Neuronal stem cell (in vitro differentiated cells): ENCODE data around the gene TMSB15C.
"Not testable (repeated sequence)": the region's sequence is repeated elsewhere in the genome, so short reads cannot be mapped to it uniquely, and the experiment has no call there.

Experiments used
- DNase-seq: peaks from one replicate; pipeline ENCODE4 v3.0.0-alpha.2; 2013; ENCODE audit warnings: low spot score
- H2AFZ ChIP-seq: one replicate; pipeline ENCODE4 v1.6.1; 2013; ENCODE audit warnings: mild to moderate bottlenecking, low read length, inconsistent platforms
- H2AK5ac ChIP-seq: 2 replicates; pipeline ENCODE4 v1.6.1; 2013; ENCODE audit warnings: low read depth, mild to moderate bottlenecking, inconsistent platforms, low read length, moderate library complexity, mixed read lengths
- H2BK120ac ChIP-seq: 2 replicates; pipeline ENCODE4 v1.6.1; 2013; ENCODE audit warnings: low read depth, mild to moderate bottlenecking, inconsistent platforms, low read length, moderate library complexity, mixed read lengths
- H2BK12ac ChIP-seq: one replicate; pipeline ENCODE4 v1.6.1; 2013; ENCODE audit warnings: low read length, inconsistent platforms
- H2BK15ac ChIP-seq: 2 replicates; pipeline ENCODE4 v1.6.1; 2013; ENCODE audit warnings: mild to moderate bottlenecking, low read length, inconsistent platforms, mixed read lengths
- H2BK5ac ChIP-seq: one replicate; pipeline ENCODE4 v1.6.1; 2013; ENCODE audit warnings: inconsistent platforms, mild to moderate bottlenecking, low read length, moderate library complexity
- H3K14ac ChIP-seq: one replicate; pipeline ENCODE4 v1.6.1; 2013; ENCODE audit warnings: low read length, inconsistent platforms
- H3K18ac ChIP-seq: 2 replicates; pipeline ENCODE4 v1.6.1; 2013; ENCODE audit warnings: low read length, inconsistent platforms
- H3K23ac ChIP-seq: 2 replicates; pipeline ENCODE4 v1.6.1; 2013; ENCODE audit warnings: low read depth, mild to moderate bottlenecking, mixed read lengths, low read length, inconsistent platforms; ENCODE audit not compliant: poor library complexity
- H3K27ac ChIP-seq: replicated peaks from 3 replicates; pipeline ENCODE4 v1.5.1; 2013; ENCODE audit warnings: low read length, inconsistent platforms
- H3K27me3 ChIP-seq, 3 experiments: 2 replicates each; pipeline ENCODE4 v1.6.1; 2013; ENCODE audit warnings: low read length in 3 of 3, mild to moderate bottlenecking in 2 of 3, inconsistent platforms in 1 of 3, low read depth in 1 of 3, mixed read lengths in 1 of 3, moderate library complexity in 1 of 3; ENCODE audit not compliant: control insufficient read depth in 3 of 3, insufficient read depth in 3 of 3
- H3K36me3 ChIP-seq, 2 donors: replicated peaks in 1 of 2; 2 replicates each; pipeline ENCODE4 v1.6.1; 2013; ENCODE audit warnings: low read length in 2 of 2; ENCODE audit not compliant: control insufficient read depth in 2 of 2, insufficient read depth in 2 of 2
- H3K4ac ChIP-seq: 2 replicates; pipeline ENCODE4 v1.6.1; 2013; ENCODE audit warnings: inconsistent platforms, mild to moderate bottlenecking, low read length, moderate library complexity
- H3K4me1 ChIP-seq, 2 donors: 1 replicate in 1 of 2; 2 replicates in 1 of 2; pipeline ENCODE4 v1.6.1; 2013; ENCODE audit warnings: low read length in 2 of 2, low read depth in 1 of 2; ENCODE audit not compliant: control insufficient read depth in 2 of 2, insufficient read depth in 1 of 2
- H3K4me2 ChIP-seq: one replicate; pipeline ENCODE4 v1.6.1; 2013; ENCODE audit warnings: mild to moderate bottlenecking, low read length, inconsistent platforms; ENCODE audit not compliant: insufficient read depth, poor library complexity, severe bottlenecking
- H3K4me3 ChIP-seq, 2 donors: 2 replicates each; pipeline ENCODE4 v1.5.1; 2013; ENCODE audit warnings: low read length in 2 of 2, mild to moderate bottlenecking in 2 of 2, inconsistent platforms in 1 of 2, moderate library complexity in 1 of 2
- H3K79me1 ChIP-seq: one replicate; pipeline ENCODE4 v1.6.1; 2013; ENCODE audit warnings: low read depth, mild to moderate bottlenecking, inconsistent platforms, low read length, moderate library complexity
- H3K9ac ChIP-seq: one replicate; pipeline ENCODE4 v1.6.1; 2013; ENCODE audit warnings: mild to moderate bottlenecking, low read depth, low read length, inconsistent platforms; ENCODE audit not compliant: poor library complexity
- H3K9me3 ChIP-seq, 2 donors: replicated peaks in 1 of 2; 2 replicates each; pipeline versions ENCODE3 to v1.6.1; 2013; ENCODE audit warnings: low read length in 2 of 2, mild to moderate bottlenecking in 2 of 2, inconsistent platforms in 1 of 2, low read depth in 1 of 2, mixed read lengths in 1 of 2, moderate library complexity in 1 of 2; ENCODE audit not compliant: control insufficient read depth in 2 of 2, insufficient read depth in 1 of 2
- H4K8ac ChIP-seq: one replicate; pipeline ENCODE4 v1.6.1; 2013; ENCODE audit warnings: low read depth, mild to moderate bottlenecking, inconsistent platforms, low read length, moderate library complexity
- H4K91ac ChIP-seq: one replicate; pipeline ENCODE4 v1.6.1; 2013; ENCODE audit warnings: low read length, low read depth, mild to moderate bottlenecking, inconsistent platforms; ENCODE audit not compliant: poor library complexity
- WGBS, 2 donors: extraction: QIAGEN DNeasy Blood & Tissue Kit; methylation state at CpG; one replicate each; pipeline ENCODE4 v1.1.7; 2013; ENCODE audit warnings: missing lambda C conversion rate in 2 of 2, mixed read lengths in 1 of 2; ENCODE audit not compliant: insufficient read length in 2 of 2, insufficient replicate concordance in 1 of 2; ENCODE audit errors: extremely low coverage in 2 of 2; 5-methylcytosine and 5-hydroxymethylcytosine counted together

TMSB15C gene

DNA sequence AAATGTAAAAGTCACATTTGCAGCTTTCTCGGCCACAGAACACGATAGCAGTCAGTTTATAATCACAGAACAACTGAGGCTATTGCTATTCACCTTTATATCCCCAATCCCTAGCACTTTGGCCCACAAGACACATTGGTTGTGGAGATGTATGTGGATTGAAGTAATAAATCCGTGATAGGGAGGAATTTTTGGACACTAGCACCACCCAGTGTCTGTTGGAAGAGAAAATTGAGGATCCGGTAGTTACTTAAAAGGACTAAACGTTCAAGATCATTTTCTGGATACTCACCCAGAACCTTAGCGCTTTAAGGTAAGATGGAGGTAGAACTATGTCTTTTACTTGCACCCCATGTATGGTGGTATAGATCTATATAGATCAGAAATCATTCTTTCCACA, 1.8 kb upstream of the TMSB15C start:
- not testable (repeated sequence) for H2BK120ac ChIP-seq, H3K4me1 ChIP-seq, H4K91ac ChIP-seq, H3K9me3 ChIP-seq, H3K14ac ChIP-seq, H3K36me3 ChIP-seq, H2BK12ac ChIP-seq, H4K8ac ChIP-seq, H3K4me2 ChIP-seq, H2BK5ac ChIP-seq, H3K27me3 ChIP-seq, H3K4me3 ChIP-seq, H3K27ac ChIP-seq, H3K9ac ChIP-seq, DNase-seq, H3K23ac ChIP-seq, H3K79me1 ChIP-seq, H2AFZ ChIP-seq, H3K4ac ChIP-seq, H2AK5ac ChIP-seq, H3K18ac ChIP-seq, H2BK15ac ChIP-seq
- no CpG with 5 or more reads among the region's 6 CpGs for WGBS, 2 donors

DNA sequence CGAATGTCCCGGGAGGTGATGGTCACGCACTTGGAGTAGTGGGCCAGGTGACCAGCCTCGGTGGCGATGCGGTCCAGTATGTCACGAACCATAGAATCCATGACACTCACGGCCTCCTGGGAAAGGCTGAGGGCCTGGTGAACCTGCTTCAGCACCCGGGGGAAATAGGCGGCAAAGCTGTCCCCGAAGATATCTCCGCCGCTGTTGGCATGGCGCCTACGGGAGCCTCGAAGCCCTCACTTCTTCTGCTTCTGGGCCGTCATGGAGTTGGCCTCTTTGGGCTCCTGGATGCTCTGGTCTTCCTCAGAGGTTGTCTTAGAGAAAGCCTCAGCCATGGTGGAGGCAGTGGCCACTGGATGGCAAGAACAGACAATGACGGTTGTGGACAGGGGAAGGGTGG, 13.4 kb downstream of the TMSB15C start:
- H2BK120ac ChIP-seq, H3K14ac ChIP-seq, DNase-seq, H2BK5ac ChIP-seq, H4K91ac ChIP-seq, H3K4me2 ChIP-seq, H3K9me3 ChIP-seq, H3K4me1 ChIP-seq, H3K18ac ChIP-seq, H3K23ac ChIP-seq, H2AFZ ChIP-seq, H4K8ac ChIP-seq, H3K27ac ChIP-seq, H3K79me1 ChIP-seq, H3K9ac ChIP-seq, H2AK5ac ChIP-seq, H3K4me3 ChIP-seq, H2BK15ac ChIP-seq, H3K27me3 ChIP-seq, H2BK12ac ChIP-seq, H3K36me3 ChIP-seq, H3K4ac ChIP-seq: not testable (repeated sequence)
- WGBS, 2 donors, result no CpG with 5 or more reads among the region's 18 CpGs

DNA sequence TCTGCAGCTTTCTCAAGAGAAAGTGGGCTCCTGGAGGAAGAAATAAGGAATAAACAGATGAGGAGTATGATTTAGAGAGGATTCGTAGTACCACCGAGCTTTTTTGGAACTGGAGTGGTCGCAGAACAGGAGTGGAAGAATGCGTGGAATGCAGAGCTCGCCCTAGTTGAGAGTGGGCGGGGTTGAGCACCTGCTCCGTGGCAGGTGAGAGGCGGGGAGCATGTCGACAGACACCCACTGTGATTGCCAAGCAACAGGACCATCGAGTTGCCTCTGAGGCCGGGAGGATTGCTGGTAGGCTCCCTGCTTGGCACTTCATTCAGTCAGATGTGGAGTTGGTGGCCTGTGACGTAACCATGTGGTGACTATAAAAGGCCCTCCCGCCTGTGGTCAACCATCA, 21.1 kb downstream of the TMSB15C start:
- not testable (repeated sequence) for H4K8ac ChIP-seq, H3K27me3 ChIP-seq, H2BK15ac ChIP-seq, H2BK120ac ChIP-seq, H3K23ac ChIP-seq, H3K4me1 ChIP-seq, DNase-seq, H3K36me3 ChIP-seq, H3K18ac ChIP-seq, H2AK5ac ChIP-seq, H2AFZ ChIP-seq, H3K9ac ChIP-seq, H3K9me3 ChIP-seq, H3K79me1 ChIP-seq, H3K4ac ChIP-seq, H2BK5ac ChIP-seq, H4K91ac ChIP-seq, H3K14ac ChIP-seq, H3K4me2 ChIP-seq, H2BK12ac ChIP-seq, H3K27ac ChIP-seq, H3K4me3 ChIP-seq
- WGBS, 2 donors, result no CpG with 5 or more reads among the region's 13 CpGs

DNA sequence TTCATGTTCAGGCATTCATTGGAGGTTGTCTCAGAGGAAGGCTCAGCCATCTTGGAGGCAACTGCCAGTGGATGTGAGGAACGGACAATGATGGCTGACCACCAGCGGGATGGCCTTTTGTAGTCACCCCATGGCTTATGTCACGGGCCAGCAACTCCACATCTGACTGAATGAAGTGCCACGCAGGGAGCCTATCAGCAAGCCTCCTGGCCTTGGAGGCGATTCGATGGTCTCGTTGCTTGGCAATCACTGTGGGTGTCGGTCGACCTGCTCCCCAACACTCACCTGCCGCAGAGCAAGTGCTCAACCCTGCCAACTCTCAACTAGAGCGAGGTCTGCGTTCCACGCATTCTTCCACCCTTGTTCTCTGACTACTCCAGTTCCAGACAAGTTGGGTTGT, 28.9 kb downstream of the TMSB15C start:
- H3K79me1 ChIP-seq, result no peaks in the 10 kb centered on the region
- H3K4me1 ChIP-seq, result no peaks in the 10 kb centered on the region
- H4K8ac ChIP-seq, result no peak overlapping the region
- H2BK15ac ChIP-seq, result no peak overlapping the region
- WGBS, 2 donors, result no CpG with 5 or more reads among the region's 13 CpGs
- no peak overlapping the region for H4K91ac ChIP-seq
- no peak overlapping the region for H2BK120ac ChIP-seq
- peak overlapping the region; percentile 39 for H2BK5ac ChIP-seq
- no peaks in the 10 kb centered on the region for H3K36me3 ChIP-seq
- no peak overlapping the region for H3K27ac ChIP-seq
- peaks cover 0 to 14% (median 0%) of the 10 kb centered on the region in 3 experiments for H3K27me3 ChIP-seq
- no peak for DNase-seq
- no peak overlapping the region for H3K4me3 ChIP-seq
- no peaks in the 10 kb centered on the region for H3K9me3 ChIP-seq
- no peak overlapping the region for H3K23ac ChIP-seq
- H3K9ac ChIP-seq, result no peak overlapping the region
- no peak overlapping the region for H3K14ac ChIP-seq
- H3K4ac ChIP-seq, result no peak overlapping the region
- no peak overlapping the region for H3K18ac ChIP-seq
- H3K4me2 ChIP-seq, result no peak overlapping the region
- no peak overlapping the region for H2BK12ac ChIP-seq
- H2AFZ ChIP-seq, result no peak overlapping the region
- H2AK5ac ChIP-seq, result no peak overlapping the region
